Activated CD4-positive, CD25-positive, alpha-beta regulatory T cell treated with anti-CD3 and anti-CD28 coated beads, Interleukin-2, amount 50 U/mL, for 72 hours (primary cell): ENCODE results near the gene SLC24A4.
"Not testable (repeated sequence)": the region's sequence is repeated elsewhere in the genome, so short reads cannot be mapped to it uniquely, and the experiment has no call there.

Source experiments
- DNase-seq: peaks from one replicate; pipeline ENCODE4 v3.0.0; 2021

SLC24A4 gene

DNA sequence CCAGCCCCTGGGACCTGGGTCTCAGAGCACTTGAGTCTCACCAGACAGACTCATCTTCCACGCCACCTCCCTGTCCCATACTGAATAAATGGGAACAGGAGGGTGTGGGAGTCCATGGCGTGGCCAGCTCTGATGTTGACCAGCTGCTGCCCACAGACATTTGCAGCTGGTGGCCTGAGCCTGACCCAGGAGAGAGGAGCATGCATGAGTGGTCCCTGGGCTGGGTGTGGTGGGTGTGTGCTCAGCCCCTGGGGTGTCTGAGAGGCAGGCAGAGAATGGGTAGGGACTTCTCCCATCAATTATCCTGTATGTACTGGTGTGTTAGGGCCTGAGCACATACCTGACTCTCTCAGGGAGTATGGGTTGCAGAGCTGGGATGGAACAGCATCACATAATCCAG is 49.3 kb downstream of the SLC24A4 start:
- no peak for DNase-seq

DNA sequence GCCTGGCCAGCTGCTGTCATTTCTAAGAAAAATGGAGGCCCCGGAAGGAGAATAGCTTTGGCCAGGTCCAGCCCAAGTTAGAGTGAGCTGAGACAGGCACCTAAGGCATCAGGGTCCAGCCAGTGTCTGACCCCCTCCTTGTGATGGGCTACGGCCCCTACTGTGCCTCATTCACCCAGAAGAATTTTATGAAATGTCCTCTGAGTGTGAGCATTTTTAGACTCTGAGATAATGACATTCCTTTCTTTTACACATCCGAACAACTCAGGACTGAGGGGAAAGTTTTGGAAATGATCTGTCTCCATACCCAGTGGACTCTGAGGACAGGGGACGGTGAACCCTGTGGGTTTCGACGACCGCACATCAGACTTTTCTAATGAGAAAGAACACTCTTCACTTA is 50.4 kb downstream of the SLC24A4 start:
- no peak for DNase-seq

DNA sequence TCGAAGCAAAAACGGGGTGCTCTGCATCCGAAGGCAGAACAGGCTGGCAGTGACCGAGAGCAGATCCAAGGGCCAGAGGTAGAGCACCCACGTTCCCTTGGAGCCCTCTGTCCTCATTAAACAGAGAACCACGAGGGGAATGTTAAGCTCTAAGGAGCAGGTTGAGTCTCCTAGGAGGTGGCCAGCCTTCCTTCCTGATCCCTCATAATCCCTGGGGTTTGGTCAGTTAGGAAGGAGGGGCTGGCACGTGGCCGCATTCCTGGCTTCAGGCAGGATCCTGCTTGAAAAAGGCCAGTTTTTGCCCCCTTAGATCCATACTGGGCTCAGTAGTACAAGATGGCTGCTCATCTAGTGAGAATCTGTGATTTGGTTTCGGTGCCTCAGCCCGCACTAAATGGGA is 57.2 kb downstream of the SLC24A4 start:
- no peak for DNase-seq

DNA sequence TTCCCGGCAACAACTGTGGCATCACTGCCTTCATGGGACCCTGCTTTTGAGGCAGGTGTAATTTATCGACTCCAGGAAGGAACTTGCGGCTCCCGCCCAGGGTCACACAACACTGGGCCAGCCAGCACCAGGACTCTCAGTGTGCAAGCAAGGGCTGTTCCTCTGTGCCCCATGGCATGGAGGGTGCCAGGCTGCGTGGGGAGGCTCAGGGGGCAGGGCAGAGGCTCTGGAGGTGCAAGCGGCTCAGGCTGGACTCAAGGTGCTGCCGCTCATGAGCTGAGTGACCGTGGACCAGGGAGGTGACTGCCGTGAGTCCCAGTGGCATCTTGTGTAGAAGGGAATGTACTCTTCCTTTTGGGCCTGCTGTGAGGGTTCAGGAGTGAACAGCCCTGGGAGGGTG is 57.6 kb downstream of the SLC24A4 start:
- no peak for DNase-seq

DNA sequence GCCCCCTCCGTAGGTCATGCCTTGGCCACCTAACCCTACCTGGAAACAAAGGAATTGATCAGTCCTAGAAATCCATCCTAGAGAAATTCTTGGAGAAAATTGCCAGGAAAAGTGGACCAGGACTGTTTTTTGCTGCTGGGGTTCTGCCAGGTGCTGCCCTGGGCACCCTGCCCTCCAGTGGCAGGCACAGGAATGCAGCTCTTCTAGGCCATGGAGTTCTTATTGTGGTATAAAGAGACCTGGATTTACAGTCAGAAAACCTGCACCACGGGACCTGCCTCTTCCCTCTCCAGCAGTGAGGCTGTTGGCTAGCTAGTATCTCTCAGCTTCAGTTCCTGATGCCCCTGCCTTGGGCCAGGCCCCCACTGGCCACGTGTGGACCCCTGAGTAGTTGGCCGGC is 59.7 kb downstream of the SLC24A4 start:
- DNase-seq = no peak

DNA sequence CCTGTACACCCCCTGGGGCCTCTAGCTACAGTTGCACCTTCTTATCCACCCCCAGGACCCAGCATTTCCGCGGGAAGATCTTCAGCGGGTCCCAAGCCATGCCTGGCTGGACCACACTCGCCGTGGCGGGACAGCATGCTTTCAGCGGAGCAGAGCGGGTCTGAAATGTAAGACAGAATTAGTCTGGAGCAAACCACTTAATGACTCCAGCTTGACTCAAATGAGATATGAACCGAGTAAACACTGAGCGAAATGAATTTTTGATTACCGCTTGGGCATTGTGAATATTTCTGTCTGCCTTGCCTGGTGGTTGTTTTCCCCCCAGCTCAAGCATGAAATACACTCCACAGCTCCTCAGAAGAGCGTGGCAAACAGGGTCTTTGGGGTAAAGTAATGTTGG is 60.8 kb downstream of the SLC24A4 start:
- DNase-seq = no peak

DNA sequence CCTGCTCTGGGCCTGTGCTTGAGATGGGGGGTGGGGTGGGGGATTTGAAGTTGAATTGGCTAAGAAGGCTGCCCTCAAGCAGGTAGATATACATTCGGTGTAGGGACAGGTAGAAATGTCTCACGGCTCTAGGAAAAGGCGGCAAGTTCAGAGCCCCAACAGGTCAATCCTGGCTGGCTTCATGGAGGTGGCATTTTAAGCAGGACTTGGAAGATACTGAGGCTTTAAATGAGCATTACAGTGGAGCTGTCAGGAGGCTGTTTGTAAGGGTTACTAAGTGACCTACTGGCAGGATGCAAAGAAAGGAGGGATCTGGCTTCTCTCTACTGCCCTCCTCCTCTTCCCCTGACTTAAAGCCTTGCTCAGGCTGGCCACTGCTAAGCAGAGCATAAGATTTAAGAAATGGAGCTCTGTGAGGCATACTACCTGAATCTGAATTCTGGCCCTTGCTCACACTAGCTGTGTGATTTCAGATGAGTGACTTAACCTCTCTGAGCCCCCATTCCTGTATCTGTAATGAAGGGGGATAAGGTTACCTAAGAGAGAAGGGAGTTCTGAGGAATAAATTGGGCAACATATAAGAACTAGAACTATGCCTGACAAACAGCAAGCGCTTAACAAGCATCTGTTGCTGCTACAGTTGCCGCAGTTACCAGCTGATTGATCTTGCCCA is 61.6 kb downstream of the SLC24A4 start:
- DNase-seq = no peak

DNA sequence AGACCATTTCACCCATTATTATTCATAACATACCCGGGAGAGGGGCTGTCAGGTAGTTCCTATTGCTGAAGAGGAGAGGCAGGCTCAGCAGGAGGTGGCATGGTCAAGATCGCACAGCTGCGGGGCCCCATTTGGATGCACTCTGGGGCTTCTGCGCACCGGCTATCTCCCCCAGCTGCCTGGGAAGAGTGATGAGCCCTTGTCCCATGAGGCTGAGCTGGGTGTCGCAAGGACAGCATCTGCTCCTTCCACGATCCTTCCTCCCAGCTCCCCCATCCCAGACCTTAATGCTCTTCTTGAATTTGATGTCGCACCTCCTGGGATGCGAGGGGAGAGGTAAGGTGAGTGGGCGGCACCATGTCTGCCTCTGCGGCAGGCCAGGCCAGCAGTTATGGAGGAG is 62.6 kb downstream of the SLC24A4 start:
- DNase-seq = no peak

DNA sequence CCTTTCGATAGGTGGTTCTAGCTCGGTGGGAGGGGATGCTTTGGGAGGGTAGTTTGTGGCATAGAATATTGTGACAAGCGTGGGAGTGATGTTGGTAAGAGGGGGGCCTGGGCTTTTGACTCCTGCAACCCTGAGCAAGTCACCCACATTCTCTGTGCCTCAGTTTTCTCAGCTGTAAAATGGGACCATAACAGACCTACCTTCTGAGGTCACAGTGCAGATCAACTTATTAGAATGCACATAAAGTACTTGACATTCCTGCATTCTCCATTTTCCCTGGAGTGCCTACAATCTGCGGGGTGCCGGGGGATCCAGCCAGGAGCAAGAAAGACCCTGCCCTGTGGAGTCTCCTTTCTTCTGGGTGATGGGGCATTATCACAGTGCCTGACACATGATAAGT is 63.2 kb downstream of the SLC24A4 start:
- no peak for DNase-seq

DNA sequence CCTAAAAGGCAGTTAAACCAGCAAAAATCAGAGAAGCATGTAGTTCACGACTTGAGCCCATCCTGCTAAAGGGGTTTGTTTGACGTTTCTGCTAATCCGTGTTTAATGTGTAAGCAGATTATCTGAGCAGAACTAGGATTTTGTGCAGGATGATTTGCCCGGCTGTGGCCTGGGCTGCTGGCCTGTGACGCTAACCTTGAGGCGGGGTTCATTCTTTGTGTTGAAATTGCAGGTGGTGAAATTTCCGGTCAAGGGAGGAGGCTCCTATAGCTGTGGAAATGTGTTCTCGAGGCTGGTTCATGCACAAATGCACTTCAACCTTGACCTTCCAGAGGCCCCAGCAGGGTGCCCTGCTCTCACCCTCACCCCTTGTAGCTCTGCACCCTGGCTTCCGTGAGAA is 63.7 kb downstream of the SLC24A4 start:
- DNase-seq = no peak

DNA sequence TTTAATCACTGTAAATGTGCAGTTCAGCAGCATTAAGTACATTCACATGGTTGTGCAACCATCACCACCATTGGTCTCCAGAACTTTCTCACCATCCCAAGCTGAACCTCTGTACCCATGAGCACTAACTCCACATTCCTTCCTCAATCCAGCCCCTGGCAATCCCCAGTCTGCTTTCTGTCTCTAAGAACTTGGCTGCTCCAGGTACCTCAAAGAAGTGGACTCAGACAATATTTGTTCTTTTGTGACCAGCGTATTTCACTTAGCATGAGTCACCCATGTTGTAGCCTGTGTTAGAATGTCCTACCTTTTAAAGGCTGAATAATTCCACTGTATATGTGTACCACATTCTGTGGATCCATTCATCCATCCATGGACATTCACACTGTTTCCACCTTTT is 64.6 kb downstream of the SLC24A4 start:
- DNase-seq = no peak

DNA sequence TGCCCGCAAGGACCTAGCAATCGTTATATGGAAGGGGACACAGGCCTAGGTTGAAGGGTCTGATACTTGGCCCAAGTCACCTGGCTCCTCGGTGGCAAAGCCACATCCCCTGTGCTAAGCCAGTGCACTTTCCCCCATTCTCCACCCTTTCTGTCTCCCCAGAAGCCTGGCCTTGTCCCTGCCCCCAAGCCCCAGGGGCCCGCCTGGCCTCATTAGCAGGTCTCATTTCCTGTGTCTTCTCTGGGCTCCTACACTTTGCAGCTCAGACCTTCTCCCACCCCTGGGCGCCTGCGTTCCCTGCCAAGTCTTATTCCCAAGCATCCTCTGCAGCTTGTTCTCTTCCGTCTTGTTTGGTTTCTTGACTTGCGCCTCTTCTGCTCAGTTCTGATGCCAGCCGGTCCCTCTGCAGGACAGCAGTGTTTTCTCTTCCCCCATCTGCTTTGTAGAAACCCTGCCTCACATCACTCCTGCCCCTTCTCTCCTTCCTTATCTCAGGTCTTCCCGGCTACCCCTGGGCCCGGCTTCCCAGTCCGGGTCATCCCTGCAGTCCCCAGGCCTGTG is 66.7 kb downstream of the SLC24A4 start:
- no peak for DNase-seq

DNA sequence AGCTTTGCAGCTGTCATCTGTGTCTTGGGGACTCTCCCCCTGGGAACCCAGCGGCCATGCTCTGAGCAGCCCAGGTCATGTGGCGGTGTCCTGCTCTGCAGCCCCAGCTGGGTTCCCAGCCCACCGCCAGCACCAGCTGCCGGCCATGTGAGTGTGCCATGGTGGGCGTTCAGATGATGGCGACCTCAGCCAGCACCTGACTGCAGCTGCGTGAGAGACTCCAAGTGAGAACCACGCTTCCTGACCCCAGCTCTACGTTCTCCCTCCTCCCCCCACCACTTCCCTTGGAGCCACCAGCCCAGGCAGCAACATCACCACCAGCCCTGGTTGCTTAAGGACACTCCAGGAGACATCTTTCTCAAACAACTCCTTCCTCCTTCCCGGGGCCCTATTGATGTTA is 68.8 kb downstream of the SLC24A4 start:
- DNase-seq = no peak

DNA sequence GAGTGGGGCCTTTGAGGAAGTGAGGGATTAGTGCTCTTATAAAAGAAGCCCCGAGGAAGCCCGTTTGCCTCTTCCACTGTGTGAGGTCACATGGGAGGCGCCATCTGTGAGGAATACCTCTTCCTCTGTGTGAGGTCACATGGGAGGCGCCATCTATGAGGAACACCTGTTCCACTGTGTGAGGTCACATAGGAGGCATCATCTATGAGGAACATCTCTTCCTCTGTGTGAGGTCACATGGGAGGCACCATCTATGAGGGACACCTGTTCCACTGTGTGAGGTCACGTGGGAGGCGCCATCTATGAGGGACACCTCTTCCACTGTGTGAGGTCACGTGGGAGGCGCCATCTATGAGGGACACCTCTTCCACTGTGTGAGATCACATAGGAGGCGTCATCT is 69.7 kb downstream of the SLC24A4 start:
- DNase-seq = no peak

DNA sequence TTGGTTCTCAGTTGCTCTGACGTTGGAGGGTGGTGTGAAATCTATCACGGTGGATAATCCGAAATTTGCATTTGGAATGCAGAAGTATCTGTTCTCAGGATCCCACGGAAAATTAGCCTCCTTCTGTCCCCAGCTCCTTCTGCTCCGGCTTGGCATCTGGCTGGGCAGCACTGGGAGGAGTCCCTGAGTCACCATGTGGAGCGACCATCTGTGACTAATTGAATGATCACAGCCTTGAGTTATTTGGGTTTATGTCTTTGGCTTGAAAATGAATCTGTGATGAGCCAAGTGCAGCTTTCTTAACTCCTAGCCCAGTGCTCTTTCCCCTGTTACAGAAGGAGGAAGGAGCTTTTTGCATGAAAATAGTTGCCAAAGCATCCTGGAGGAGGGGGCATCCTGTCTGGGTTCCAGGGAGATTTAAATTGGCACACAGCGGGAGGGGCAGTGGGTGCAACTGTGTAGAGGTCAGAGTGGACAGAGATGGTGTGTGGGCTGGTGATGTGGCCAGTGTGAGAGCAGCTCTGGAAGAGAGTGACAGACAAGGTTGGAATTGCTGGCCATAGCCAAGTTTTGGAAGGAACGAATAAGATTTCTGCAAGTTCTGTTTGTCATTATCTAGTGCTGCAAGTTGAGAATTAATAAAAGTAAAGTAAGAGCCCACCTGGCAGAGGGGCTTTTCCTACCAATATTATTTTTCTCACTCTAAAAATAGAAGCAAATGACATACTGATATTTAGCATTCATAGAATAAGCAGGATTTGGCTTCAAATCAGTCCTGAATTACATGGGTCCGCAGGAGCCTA is 74.4 kb downstream of the SLC24A4 start:
- DNase-seq = no peak

DNA sequence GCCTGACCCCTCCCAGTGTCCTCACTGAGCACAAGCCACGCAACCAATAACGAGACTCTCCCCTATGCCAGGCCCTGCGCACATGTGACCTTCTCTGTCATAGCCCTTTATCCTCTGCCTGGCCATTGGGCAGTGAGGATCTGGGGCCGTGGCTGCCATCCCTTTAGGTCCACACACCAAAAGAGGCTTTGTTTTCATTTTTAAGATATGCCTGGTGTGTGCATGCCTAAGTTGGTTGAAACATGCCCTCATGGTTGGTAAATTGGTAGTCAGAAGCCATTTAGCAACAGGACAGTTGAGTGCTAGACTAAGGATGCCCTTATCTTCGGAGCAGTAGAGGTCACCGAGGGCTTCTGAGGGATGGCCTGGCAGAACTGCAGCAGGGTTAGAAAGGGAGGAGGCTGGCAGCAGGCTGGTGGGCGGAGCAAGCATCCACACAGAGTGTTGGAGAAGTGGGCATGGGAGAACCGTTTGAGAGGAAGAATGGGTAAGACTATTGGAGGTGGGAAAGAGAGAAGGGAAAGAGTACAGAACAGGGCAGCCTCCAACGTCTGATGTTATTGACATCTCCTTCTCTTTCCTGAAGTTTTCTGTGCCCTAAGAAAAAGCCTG is 75.1 kb downstream of the SLC24A4 start:
- no peak for DNase-seq

DNA sequence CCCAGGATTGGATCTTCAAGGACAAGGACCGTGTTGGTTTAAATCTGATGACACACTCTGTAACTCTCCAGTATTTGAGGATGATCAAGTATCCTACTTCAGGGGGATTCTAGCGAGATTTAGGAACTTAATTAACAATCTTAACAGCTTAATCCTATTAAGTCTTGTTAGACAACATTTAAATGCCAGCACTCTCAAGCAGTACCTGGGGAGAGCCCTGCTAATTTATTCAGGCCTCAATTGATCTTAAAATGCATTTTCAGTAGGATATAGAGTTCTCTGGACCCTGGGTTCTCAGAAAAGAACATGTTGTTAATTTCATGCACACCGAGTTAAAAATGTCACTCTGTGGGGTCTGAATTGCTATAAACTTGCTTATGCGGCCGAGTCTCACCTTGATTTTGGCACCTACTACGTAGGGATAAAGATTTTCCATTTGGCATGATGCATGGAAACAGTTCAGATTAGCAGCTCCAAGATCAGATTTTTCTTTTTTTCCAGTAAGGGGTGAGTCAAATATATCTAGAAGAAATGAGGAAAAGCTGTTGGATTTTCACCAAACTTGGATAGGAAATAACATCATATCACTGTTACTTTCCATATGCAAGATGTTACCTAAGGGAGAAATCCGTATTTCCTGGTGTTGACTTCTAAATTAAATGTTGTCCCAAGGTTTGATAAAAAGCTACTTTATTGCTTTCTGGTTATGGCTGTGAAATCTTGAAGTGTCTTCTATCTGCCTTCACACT is 76.1 kb downstream of the SLC24A4 start:
- DNase-seq = no peak

DNA sequence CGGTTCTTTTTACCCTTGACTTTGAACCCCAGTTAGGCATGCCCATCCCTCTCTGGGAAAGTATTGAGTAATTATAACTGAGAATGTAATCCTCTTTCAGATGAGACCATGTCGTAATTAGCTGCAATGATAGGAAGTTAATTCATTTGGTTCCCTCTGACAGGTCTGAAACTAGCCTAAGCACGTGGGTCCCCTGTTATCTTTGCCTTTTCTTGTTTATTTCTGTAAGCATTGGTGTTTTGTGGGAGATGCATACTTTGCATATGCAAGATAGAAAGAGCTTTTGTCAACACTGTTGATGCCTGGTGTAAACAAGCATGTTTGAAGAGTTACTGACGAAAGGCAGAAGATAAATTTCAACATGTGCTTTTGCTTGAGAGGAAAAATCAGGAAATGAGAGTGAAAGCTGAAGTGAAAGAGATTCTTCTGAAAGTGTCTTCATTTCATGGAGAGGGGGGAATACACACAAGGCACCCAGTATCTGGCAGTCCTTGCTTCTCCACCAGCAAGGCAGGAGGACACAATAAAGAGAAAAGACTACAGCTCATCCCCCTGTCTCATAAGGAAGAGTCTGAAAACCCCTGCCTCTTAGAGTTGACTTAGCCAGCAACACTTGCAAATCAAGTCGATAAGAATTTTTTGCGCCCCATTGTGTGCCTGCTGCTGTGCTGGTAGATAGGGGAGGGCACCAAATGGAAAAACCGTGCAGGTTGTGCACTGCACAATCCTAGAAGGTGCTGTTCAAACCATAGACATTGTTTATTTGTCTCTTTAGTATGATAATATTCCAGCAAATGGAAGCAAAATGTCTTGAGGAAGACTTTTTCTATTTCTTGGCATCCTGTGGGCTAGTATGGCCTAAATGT is 77.8 kb downstream of the SLC24A4 start:
- no peak for DNase-seq

DNA sequence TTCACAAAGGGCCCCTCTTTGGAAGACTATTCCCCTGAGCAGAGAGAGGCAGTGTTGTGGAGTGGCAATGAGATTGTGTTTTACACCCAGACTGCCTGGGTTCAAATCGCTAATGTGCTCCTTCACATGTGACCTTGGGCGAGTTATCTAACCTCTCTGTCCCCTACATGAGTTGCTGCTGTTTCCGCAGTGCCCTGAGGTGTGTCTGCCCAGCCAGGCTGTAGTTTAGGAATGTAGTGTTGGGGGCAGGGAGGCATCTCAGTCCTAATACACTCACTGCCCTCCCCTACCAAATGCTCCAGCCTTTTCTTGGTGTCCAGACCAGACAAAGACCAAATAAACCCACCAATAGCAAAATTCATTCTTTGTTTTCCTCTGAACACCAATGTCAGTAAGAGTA is 78.6 kb downstream of the SLC24A4 start:
- DNase-seq = no peak

DNA sequence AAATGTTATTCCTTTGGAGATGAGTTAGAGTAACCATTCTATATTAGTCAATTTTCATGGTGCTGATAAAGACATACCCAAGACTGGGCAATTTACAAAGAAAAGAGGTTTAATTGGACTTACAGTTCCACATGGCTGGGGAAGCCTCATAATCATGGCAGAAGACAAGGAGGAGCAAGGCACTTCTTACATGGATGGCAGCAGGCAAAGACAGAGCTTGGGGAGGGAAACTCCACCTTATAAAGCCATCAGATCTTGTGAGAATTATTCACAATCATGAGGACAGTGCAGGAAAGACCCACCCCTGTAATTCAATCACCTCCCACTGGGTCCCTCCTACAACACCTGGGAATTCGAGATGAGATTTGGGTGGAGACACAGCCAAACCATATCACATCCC is 79.5 kb downstream of the SLC24A4 start:
- not testable (repeated sequence) for DNase-seq

DNA sequence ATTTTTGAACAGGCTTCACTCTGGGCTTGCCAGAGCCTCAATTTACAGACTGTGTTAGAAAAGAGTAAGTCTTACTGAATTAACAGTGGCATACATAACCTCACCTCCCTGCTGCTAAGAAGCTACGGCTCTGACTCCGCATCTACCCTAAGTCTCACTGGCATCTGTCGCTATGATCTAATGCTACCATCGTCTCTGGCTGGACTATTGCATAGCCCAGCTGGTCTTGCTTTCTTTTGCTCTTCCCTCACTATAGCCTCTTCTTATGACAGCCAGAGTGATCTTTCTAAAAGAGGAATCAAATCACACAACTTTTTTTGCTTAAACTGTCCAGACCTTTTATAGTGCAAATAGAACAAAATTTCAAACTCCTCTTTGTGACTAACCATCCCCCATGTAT is 81.1 kb downstream of the SLC24A4 start:
- no peak for DNase-seq

DNA sequence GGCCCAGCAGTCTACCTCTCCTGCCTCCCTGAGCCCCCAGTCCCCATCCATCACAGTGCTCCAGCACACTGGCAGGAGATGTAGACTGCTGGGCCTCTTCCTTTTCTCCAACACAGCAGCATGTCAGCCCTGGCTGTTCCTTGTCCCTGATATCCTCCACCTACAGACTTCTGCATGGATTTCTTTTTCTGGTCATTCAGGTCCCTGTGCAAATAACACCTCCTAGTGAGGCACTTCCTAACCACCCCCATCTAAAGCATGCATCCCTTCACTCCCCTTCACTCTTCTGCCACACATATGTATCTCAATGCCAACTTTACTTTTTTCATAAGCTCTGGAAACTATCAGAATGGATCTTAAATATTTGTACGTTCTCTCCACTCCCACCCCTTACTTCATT is 81.5 kb downstream of the SLC24A4 start:
- no peak for DNase-seq
